ENCODE results near the gene GPR37. TPM values are rescaled to one million over a fixed set of nuclear protein-coding genes. Genes with fewer than 3 reads are reported as not detected.

GPR37 gene
- polyA plus RNA-seq, 1 donor from 2014 or later, result not detected

Other genes with a start within 250 kb of the GPR37 start
- 18.6 TPM for gene POT1, start 164.0 kb upstream of the GPR37 start, polyA plus RNA-seq

Data from IgD-negative memory B cell (primary cell).